ENCODE results near the gene CYP27A1.

DNA sequence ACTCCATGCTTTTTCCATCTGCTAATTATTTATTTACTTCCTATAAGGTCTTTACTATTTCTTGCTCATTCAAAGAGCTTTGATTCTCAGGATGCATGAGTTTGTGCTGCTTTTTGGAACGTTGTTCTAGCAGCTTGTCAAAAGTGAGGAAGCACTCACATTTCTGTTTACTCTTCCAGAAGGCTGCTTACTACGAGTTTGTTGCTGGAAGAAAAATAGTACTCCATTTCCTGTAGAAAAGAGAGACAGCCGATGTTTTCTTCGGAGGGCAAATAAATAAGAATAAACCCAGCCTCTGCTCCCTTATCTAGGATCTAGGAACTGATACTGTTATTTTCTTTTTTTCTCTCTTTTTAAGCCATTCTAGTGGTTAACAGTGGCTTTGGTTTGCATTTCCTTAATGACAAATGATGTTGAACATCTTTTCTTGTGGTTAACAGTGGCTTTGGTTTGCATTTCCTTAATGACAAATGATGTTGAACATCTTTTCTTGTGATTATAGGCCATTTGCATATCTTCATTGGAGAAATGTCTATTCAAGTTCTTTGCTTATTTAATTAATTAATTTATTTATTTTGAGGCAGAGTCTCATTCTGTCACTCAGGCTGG is 20.5 kb downstream of the CYP27A1 start:
- TF ChIP-seq, protein P1, sequence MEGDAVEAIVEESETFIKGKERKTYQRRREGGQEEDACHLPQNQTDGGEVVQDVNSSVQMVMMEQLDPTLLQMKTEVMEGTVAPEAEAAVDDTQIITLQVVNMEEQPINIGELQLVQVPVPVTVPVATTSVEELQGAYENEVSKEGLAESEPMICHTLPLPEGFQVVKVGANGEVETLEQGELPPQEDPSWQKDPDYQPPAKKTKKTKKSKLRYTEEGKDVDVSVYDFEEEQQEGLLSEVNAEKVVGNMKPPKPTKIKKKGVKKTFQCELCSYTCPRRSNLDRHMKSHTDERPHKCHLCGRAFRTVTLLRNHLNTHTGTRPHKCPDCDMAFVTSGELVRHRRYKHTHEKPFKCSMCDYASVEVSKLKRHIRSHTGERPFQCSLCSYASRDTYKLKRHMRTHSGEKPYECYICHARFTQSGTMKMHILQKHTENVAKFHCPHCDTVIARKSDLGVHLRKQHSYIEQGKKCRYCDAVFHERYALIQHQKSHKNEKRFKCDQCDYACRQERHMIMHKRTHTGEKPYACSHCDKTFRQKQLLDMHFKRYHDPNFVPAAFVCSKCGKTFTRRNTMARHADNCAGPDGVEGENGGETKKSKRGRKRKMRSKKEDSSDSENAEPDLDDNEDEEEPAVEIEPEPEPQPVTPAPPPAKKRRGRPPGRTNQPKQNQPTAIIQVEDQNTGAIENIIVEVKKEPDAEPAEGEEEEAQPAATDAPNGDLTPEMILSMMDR (IDR thresholded peaks at IDR 0.05; ENCODE audit: low read depth, low read length), result no peak
- no peak for TF ChIP-seq MYC (IDR thresholded peaks at IDR 0.05; ENCODE audit: low read depth, low read length)
- TF ChIP-seq, protein P2, sequence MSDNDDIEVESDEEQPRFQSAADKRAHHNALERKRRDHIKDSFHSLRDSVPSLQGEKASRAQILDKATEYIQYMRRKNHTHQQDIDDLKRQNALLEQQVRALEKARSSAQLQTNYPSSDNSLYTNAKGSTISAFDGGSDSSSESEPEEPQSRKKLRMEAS (IDR thresholded peaks at IDR 0.05; ENCODE audit: low read depth, low read length), result no peak
- no peak for TF ChIP-seq POLR2A (IDR thresholded peaks at IDR 0.05; ENCODE audit: extremely low read depth, insufficient read length)

Data from NB4 (cell line).